Measurements from ENCODE around the gene SLIT1.
A peak's percentile ranks its signal among the peaks of the same experiment; 100 is the strongest.

The SLIT1 gene

DNA sequence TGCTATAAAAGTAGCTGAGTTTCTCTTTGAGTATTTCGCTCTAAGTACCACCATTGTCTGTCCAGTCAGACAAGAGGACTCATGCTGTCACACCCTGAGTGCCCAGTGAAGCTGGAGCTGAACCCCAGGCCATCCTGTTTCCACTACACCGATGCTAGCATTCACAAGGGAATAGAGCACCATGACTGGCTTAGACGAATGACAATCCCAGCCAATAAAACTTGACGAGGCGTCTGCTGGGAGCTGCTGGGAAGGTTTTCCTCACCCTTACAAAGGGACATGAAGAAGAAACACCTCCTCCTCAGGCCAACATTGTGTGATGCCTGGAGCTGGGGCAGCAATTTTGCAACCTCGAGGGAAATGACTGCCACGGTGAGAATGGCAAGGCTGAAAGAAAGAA lies 17.5 kb upstream of the SLIT1 start:
- DNase-seq (ENCODE audit: low read depth in 4 of 4, low spot score in 1 of 4) = no peak

DNA sequence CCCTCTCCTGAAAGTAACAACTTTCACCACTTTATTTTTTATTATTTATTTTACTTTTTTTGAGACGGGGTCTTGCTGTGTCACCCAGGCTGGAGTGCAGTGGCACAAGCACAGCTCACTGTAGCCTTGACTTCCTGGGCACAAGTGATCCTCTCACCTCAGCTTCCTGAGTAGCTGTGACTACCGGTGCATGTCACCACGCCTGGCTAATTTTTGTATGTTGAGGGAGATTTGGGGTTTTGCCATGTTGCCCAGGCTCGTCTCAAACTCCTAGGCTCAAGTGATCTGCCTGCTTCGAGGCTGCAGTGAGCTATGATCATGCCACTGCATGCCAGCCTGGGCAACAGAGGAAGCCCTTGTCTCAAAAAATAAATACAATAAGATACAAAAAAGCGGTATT lies 14.9 kb upstream of the SLIT1 start:
- no peak for DNase-seq (ENCODE audit: low read depth in 4 of 4, low spot score in 1 of 4)

DNA sequence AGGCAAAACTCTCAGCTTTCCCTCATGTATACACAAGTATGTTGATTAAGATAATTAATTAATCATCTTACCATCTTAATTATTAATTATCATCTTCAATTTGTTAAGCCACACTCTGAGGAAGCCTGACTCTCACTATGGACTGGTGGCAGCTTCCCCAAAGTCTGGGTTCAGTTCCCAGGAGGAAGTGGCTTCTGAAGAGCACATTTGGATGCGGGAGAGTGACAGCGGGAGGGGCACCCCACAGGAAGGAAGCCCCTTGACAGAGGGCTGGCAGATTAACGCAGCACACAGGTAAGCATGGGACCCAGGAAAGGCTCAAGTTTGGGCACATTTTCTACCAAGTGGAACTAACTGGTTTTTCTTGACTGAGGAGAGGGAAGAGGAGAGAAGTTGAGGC lies 13.4 kb upstream of the SLIT1 start:
- no peak for DNase-seq (ENCODE audit: low read depth in 4 of 4, low spot score in 1 of 4)

DNA sequence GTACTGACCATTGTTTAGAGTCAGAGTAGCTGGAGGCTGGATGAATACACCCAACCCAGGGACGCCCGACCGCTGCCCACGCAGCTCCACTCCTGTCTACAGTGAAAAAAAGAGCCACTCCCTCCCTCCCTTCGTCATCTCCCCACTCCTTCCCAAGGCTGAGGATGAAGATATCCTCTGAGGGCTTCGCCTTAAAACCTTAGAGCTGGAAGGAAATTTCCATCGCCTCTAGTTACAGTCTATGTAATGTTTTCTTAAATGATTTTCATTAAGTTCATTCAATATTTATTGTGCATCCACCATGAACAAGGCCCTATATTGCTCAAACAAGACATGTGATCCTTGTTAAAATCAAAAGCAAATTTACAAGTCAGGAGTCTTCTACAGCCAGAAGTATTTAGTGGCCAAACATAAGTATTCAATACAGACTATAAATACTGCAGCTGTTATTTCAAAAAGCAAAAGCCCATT lies 11.3 kb upstream of the SLIT1 start:
- DNase-seq (ENCODE audit: low read depth in 4 of 4, low spot score in 1 of 4) = no peak

DNA sequence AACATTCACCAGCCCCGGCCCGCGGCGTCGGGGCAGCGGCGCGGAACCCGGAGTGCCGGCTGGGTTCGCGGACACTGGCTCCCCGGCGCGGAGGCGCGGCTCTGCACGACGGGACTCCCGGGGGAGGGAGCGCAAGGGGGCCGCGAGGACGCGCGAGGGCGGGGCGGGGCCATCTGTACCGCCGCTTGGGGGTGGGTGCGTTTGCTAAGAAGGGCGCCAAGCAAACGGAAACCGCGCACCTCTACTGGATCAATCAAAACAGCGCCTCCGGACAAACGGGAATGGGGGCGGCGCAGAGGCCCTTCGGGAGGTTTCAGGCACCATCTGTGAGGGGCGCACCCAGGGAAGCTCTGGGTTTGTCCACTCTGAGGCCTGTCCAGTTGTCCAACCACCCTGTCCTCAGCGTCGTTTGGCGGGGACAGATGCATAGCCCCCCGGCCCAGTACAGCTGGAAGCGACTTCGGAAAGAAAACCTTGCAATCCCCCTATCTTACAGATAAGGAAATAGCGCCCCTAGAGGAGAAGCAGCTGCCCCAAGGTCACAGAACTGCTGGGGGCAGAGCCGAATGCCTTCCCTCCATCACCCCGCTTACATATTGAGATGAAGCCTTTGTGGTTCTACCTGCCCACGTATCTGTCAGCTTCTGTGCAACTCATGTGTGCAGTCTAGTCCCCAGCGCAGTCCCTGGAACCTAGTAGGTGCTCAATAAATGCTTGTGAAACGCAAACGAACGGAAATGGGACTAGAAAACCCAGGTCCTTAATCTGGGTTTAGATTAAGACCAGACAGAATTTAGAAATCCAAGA lies 10.7 kb upstream of the SLIT1 start:
- DNase-seq (ENCODE audit: low read depth in 4 of 4, low spot score in 1 of 4) = peak; percentile 30 to 54 (median 38)

DNA sequence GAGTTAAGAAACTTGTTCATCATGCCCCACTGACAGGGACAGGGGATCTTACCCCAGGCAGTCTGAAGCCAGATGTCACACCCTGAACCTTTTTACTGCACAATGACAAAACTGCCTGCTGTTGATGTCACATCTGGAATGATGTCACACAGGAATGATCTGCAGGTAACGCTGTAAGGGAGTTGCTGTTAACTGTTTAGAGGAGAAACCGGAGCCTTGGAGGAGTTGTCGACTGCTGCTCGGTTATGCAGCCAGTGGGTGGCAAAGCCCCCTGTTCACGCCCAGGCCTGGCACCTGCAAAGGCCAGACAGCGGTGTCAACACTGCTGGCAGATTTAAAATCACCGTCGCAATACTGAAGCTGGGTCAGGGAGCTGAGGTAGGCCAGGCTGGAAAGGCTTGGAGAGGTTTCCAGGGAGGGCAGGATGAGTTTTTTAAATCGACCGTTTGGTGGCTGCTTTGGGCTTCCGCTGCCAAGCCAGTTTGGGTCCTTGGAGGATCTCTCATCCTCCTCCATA lies 10.0 kb upstream of the SLIT1 start:
- DNase-seq (ENCODE audit: low read depth in 4 of 4, low spot score in 1 of 4) = no peak

DNA sequence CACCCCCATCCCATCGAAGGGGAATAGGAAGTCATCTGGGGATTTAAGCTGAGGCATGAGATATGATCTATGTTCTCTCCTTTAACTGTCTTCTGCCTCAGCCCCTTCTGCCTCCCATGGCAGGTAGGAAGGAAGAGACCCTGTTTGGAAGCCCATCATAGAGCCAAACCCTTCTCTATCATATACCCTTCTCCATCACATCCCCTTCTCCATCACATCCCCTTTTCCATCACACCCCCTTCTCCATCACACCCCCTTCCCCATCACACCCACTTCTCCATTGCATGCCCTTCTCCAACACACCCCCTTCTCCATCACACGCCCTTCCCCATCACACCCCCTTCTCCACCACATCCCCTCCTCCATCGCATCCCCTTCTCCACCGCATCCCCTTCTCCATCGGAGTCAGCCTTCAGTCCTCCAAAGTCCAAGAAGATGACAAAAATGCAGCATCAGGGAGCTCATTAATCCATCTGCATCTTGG lies 7.2 kb upstream of the SLIT1 start:
- DNase-seq (ENCODE audit: low read depth in 4 of 4, low spot score in 1 of 4) = no peak

DNA sequence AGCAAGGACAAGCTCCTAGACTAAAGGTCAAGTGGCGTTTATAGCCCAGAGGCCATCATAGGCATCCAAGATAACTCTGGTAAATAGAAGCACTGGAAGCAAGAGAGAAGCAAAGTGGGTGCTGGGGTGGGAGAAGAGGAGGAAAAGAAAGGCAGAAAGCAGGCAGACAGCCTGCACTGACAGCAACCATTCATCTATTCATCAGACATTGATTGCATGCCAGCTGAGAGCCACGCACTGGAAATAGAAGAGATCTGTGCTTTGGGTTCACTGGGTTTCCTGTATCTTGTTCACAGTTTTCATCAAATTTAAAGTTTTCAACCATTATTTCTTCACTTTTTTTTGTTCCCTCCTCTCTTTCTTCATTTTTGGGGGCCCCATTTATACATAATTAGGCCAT lies 4.7 kb upstream of the SLIT1 start:
- DNase-seq (ENCODE audit: low read depth in 4 of 4, low spot score in 1 of 4) = no peak

DNA sequence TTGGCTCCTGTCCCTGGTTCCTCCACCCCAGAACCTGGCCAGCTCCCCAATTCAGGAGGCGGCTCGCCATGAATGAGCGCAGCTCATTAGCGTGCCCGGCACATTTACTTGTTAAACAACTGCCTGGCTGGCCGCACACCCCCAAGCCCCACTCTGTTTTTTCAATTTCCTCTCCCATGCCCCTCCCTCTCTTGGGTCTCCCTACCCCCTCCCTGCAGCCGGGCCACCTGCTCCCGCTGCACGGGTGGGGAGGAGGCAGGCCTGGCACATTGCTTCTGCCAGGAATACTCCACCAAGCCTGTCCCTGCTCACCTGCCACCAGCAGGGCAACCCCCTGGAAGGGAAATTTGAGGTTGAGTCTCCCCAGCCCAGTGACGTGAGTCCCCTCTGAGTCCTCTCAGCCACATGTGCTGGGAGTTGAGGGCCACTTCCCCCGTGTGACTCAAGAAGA lies 2.5 kb upstream of the SLIT1 start:
- no peak for DNase-seq (ENCODE audit: low read depth in 4 of 4, low spot score in 1 of 4)

DNA sequence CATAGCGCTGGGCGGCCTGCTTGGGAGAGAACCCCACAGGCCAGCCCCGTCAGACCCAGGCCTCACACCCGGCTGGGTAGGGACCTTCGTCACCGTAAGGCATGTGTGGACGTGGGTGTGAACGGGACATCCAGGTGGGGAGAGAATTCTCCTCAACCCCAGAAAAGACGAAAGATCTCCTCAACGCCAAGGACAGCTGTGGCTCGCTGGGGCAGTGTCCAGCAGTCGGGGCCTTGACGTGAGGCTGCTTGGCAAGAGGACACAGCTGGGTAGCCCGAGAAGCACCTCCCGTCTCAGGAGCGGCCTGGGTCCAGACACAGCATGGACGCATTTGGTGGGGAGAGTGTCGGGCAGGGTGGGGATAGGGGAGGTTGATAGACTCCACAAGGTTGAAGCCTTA lies 1.2 kb upstream of the SLIT1 start:
- no peak for DNase-seq (ENCODE audit: low read depth in 4 of 4, low spot score in 1 of 4)

DNA sequence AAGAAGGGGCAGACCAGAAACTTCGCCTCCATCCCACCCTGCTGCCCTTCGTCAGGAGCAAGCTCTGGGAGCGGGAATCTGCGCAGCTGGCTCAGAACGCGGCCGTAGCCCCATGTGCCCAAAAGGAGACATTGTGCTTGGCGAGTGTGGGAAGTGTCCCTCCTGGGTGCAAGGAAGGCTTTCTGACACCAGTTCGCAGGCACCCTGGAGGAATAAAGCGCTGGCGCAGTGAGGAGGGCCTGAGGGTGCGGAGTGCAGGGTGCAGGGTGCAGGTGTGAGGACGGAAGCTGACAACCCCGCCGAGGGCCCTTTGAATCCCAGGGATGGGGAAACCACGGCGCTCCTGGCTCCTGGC lies 811 bp downstream of the SLIT1 start:
- DNase-seq (ENCODE audit: low read depth in 4 of 4, low spot score in 1 of 4) = no peak

DNA sequence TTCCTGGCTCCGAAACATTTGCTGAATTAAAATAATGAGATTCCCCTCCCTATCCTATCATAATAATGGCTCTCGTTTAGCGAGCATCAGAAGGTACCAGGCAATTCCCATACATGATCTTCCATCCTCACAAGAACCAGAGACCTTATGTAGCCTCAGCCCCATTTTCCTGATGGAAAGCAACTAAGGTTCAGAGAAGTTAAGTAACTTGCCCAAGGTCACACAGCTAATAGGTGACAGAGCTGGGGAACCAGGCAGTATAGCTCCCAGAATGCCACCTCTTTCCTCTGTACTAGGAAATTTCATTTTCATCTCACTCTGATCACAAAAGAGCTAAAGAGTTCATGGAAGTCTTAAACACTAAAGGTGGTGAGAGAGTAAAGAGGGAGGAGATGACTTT lies 2.4 kb downstream of the SLIT1 start:
- DNase-seq (ENCODE audit: low read depth in 4 of 4, low spot score in 1 of 4) = no peak

DNA sequence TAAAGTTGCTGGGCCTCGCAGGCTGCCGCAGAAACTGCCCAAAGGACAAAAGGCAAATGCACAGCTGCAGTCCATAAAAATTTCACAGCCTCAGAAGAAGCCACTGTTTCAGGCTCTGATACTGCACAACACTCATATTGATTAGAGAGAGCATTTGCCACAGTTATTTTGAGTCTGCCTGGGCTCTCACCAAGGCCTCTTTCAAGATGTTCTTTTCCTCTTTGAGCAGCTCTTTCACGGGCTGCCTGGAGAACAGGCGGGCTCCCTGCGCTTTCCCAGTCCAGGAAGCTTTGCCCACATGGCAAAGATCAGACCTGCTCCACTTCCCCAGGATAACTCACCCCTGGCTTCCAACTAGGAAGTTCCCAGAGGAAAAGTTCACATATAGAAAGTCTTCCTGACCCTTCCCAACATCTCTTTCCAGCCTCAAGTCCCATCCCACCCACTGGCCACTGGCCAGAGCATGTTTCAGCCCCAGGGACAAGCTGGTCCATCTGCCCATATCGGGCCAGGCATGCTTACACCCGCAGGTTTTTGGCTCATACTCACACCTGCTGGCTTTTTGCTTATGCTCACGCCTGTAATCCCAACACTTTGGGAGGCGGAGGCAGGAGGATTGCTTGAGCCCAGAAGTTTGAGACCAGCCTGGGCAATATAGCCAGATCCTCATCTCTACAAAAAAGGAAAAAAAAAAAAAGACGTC lies 3.3 kb downstream of the SLIT1 start:
- DNase-seq (ENCODE audit: low read depth in 4 of 4, low spot score in 1 of 4) = no peak

DNA sequence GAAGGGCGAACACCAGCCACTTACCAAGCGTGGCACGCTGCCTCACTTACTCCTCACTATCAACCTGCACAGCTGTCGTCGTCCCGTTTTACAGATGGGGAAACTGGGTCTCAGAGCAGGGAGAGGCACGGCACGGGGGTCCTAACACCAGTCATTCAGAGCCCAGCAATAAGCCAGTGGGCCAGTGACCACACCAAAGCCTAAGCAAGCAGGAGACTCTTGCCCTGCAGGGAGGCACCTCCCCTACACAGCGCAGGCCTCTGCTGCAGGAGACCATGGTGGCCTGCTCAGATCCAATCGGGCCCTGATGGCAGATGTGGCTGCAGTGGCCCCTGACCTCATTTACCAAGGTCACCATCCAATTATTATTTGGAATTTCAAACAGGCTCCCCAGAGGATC lies 4.8 kb downstream of the SLIT1 start:
- no peak for DNase-seq (ENCODE audit: low read depth in 4 of 4, low spot score in 1 of 4)

DNA sequence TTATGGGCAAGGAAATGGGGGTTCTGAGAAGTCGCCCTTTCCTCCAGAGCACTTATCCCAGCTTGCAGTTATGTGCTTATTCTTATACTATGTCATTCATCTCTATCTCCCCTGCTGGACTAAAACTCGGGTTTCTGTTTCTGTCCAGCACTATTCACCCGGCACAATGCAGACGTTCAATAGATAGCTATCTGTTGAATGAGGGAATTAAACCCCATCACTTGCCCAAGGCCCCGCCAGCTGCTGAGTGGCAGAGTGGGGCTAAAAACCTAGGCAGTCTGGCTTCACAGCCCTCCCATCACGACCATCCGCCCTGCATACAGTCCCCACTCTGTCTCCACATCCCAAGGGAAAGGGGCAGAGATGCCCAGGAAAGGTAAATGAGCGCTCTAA lies 5.4 kb downstream of the SLIT1 start:
- no peak for DNase-seq (ENCODE audit: low read depth in 4 of 4, low spot score in 1 of 4)

DNA sequence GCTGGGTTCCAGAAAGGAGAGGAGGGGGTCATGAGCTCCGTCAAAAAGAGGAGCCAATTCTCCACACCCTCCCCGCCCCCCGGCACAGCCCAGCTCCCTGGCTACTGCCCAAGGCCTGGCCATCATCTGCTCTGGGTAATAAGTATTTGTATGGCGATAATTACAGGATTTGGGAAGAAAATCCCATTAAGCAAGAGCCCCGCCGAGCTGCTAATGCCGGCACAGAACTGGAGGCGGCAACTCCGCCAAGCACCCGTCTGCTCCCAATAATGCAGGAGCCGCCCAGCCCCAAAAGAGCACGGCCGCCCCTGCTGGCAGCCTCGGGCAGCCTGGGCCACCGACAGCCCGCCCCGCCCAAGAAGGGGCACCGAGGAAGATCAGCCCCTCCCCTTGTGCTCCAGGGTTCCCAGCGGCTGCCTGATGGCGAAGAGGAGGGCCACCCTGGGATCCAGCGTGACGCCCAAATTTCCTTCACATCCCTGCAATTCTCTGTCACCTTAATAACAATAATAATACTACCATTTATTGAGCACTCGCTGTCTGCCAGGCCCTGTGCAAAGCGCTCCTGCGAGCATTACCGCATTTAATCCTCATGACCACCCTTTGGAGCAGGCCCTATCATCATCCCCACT lies 5.9 kb downstream of the SLIT1 start:
- DNase-seq (ENCODE audit: low read depth in 4 of 4, low spot score in 1 of 4) = no peak

DNA sequence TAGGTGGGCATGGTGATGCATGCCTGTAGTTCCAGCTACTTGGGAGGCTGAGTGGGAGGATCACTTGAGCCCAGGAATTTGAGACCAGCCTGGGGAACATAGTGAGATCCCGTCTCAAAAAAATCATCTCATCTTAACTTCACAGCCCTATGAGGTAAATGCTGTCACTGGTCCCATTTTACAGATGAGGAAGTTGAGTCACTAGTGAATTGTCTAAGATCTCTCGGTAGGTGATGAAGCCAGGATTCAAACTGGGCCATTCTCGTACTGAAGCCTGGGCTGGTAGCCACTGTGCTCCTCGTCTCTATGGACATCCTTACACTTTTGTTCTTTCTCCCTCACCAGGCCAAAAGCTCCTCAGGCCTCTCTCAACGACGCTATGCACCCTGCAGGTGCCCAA lies 6.4 kb downstream of the SLIT1 start:
- no peak for DNase-seq (ENCODE audit: low read depth in 4 of 4, low spot score in 1 of 4)

DNA sequence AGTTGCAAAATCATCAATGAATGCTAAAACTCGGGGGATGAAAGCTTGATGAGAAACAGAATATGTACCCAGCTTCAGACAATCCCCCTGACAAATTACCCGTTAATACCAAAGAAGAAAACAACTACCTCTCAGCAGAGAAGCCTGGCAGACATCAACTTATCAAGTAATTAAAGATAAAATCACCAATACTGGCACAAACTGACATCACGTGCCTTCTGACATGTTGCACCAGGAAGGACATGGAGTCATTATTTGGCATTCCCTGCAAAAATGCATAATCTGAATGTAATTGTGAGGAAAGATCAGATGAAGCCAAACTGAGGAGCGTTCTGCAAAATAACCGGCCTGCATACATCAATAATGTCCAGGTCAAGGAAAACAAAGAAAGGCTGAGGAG lies 7.7 kb downstream of the SLIT1 start:
- no peak for DNase-seq (ENCODE audit: low read depth in 4 of 4, low spot score in 1 of 4)

DNA sequence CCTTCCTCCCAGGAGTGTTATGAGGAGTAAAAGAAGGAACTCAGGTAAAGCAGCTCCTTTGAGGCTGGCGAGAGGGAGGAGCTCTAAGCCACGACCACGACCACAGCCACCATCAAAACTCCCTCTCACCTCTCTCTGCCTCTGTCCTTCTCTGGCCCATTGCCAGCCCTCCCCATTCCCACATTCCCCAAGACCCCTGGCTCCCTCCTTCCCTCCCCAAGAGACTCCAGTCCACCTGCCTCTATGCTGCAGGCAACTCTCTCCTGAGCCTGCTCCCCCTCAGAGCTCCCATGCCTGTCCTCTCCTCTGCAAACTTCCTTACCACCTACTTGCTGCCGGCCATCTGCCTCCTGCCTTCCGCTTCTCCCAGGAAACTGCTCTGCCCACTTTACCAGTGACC lies 9.5 kb downstream of the SLIT1 start:
- no peak for DNase-seq (ENCODE audit: low read depth in 4 of 4, low spot score in 1 of 4)

DNA sequence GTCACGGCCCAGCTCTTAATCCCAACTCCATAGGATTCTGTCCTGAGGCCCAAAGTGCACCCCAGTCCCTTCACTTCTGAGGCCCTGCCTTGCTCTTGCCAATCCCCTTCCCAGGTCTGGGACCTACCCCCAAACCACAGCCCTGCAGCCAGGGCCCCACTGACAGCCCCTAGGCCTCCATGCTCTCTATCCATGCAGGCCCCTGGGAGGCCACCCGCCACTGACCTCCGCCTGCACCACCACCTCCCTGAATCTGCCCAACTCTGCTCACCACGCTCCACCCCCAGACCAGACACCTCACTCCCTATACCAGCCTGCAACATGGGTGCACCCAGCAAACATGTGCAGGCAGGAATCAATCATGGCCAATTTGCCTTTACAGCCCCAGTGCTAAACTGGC lies 10.2 kb downstream of the SLIT1 start:
- DNase-seq (ENCODE audit: low read depth in 4 of 4, low spot score in 1 of 4) = no peak

DNA sequence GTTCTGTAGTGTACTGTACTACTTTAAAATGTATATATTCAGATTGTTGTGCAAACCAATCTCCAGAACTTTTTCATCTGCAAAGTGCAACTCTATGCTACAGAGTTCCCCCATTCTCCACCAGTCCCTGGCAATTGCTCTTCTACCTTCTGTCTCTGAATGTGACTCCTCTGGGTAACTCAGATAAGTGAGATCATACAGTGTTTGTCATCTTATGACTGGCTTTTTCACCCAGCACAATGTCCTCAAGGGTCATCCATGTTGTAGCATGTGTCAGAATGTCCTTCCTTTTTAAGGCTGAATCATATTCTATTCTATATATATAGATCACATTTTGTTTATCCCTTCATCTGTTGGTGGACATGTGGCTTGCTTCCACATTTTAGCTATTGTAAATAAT lies 10.8 kb downstream of the SLIT1 start:
- DNase-seq (ENCODE audit: low read depth in 4 of 4, low spot score in 1 of 4) = no peak

DNA sequence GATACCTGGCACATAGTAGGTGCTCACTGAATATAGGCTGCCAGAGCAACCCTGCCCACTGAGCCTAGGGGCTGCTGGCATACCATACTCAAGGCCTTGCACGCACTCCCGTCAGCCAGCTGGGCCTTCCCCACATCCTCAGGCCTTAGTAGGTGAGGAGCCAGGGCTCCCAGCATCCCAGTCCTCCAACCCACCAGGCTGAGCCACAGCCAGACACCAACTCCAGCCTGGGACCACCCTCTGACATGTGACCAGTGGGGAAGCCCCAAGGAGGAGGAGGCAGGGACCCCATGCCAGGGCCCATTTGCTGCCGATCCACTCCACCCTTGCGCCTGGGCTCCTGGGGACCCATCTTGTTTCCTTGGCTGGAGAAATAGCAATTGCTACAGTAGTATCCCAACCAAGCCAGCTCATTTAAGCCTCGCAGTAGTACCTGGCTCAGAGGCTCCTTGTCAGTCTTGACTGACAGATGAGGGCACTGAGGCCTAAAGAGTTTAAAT lies 11.4 kb downstream of the SLIT1 start:
- DNase-seq (ENCODE audit: low read depth in 4 of 4, low spot score in 1 of 4) = no peak

All from stimulated activated CD4-positive, alpha-beta T cell treated with anti-CD3 and anti-CD28 coated beads, Interleukin-1b, Interleukin-23, amount 100 ng/mL, for 24 hours (primary cell).